Trophoblast cell (in vitro differentiated cells and primary cell): ENCODE results near the gene TBCB.

Source experiments
- DNase-seq, 2 donors: peaks; one replicate each; pipeline ENCODE4 v3.0.0-alpha.2; 2016
- H2AFZ ChIP-seq: 2 replicates; pipeline ENCODE4 v1.6.1; 2013; ENCODE audit warnings: low read length, moderate library complexity, mild to moderate bottlenecking; ENCODE audit not compliant: insufficient read depth, poor library complexity
- H2AK5ac ChIP-seq: 2 replicates; pipeline ENCODE4 v1.6.1; 2013; ENCODE audit warnings: mild to moderate bottlenecking, low read length
- H2BK120ac ChIP-seq: 2 replicates; pipeline ENCODE4 v1.6.1; 2013; ENCODE audit warnings: low read length, mild to moderate bottlenecking, moderate library complexity; ENCODE audit not compliant: insufficient read depth, poor library complexity
- H2BK12ac ChIP-seq: 2 replicates; pipeline ENCODE4 v1.6.1; 2013; ENCODE audit warnings: mild to moderate bottlenecking, low read length, moderate library complexity
- H2BK5ac ChIP-seq: 2 replicates; pipeline ENCODE4 v1.6.1; 2013; ENCODE audit warnings: low read length, low read depth, moderate library complexity, mild to moderate bottlenecking; ENCODE audit not compliant: poor library complexity
- H3K14ac ChIP-seq: 2 replicates; pipeline ENCODE4 v1.6.1; 2013; ENCODE audit warnings: mild to moderate bottlenecking, low read length
- H3K18ac ChIP-seq: 2 replicates; pipeline ENCODE4 v1.6.1; 2013; ENCODE audit warnings: mild to moderate bottlenecking, low read length
- H3K23ac ChIP-seq: 2 replicates; pipeline ENCODE4 v1.6.1; 2013; ENCODE audit warnings: low read length
- H3K27ac ChIP-seq: 2 replicates; pipeline ENCODE4 v1.5.1; 2013; ENCODE audit warnings: low read depth, mild to moderate bottlenecking, inconsistent platforms, low read length, moderate library complexity
- H3K27me3 ChIP-seq: 2 replicates; pipeline ENCODE4 v1.6.1; 2013; ENCODE audit warnings: inconsistent platforms, mild to moderate bottlenecking, low read length, moderate library complexity; ENCODE audit not compliant: insufficient read depth
- H3K36me3 ChIP-seq, 2 experiments: 1 replicate in 1 of 2; 2 replicates in 1 of 2; pipeline ENCODE4 v1.6.1; 2013; ENCODE audit warnings: low read length in 2 of 2, mild to moderate bottlenecking in 2 of 2, moderate library complexity in 1 of 2; ENCODE audit not compliant: insufficient read depth in 2 of 2, control insufficient read depth in 1 of 2
- H3K4ac ChIP-seq: 2 replicates; pipeline ENCODE4 v1.6.1; 2013; ENCODE audit warnings: low read depth, mild to moderate bottlenecking, low read length, moderate library complexity
- H3K4me1 ChIP-seq, 2 experiments: 1 replicate in 1 of 2; 2 replicates in 1 of 2; pipeline ENCODE4 v1.6.1; 2013; ENCODE audit warnings: low read length in 2 of 2, mild to moderate bottlenecking in 2 of 2, moderate library complexity in 1 of 2; ENCODE audit not compliant: insufficient read depth in 2 of 2, control insufficient read depth in 1 of 2
- H3K4me2 ChIP-seq: 2 replicates; pipeline ENCODE4 v1.6.1; 2013; ENCODE audit warnings: inconsistent platforms, mild to moderate bottlenecking, low read length, moderate library complexity
- H3K4me3 ChIP-seq: 2 replicates; pipeline ENCODE4 v1.5.1; 2013; ENCODE audit warnings: mild to moderate bottlenecking, low read depth, low read length, inconsistent platforms
- H3K79me1 ChIP-seq: one replicate; pipeline ENCODE4 v1.6.1; 2013; ENCODE audit warnings: low read length
- H3K79me2 ChIP-seq: 2 replicates; pipeline ENCODE4 v1.6.1; 2013; ENCODE audit warnings: low read length, mild to moderate bottlenecking; ENCODE audit not compliant: control insufficient read depth, insufficient read depth, poor library complexity
- H3K9ac ChIP-seq: 2 replicates; pipeline ENCODE4 v1.6.1; 2013; ENCODE audit warnings: mild to moderate bottlenecking, low read length
- H3K9me3 ChIP-seq: 2 replicates; pipeline ENCODE4 v1.6.1; 2013; ENCODE audit warnings: low read depth, mild to moderate bottlenecking, control low read depth, inconsistent platforms, low read length; ENCODE audit not compliant: insufficient read depth
- H4K12ac ChIP-seq: 2 replicates; pipeline ENCODE4 v1.6.1; 2013; ENCODE audit warnings: low read depth, mild to moderate bottlenecking, low read length, moderate library complexity
- H4K8ac ChIP-seq: 2 replicates; pipeline ENCODE4 v1.6.1; 2013; ENCODE audit warnings: low read depth, mild to moderate bottlenecking, low read length, moderate library complexity
- H4K91ac ChIP-seq: one replicate; pipeline ENCODE4 v1.6.1; 2013; ENCODE audit warnings: low read depth, mild to moderate bottlenecking, low read length, moderate library complexity
- WGBS: extraction: QIAGEN DNeasy Blood & Tissue Kit; methylation state at CpG from one replicate; pipeline ENCODE4 v1.1.7; 2013; ENCODE audit warnings: missing lambda C conversion rate; ENCODE audit not compliant: insufficient read length, insufficient coverage; ENCODE audit errors: extremely low coverage; 5-methylcytosine and 5-hydroxymethylcytosine counted together

The TBCB gene

DNA sequence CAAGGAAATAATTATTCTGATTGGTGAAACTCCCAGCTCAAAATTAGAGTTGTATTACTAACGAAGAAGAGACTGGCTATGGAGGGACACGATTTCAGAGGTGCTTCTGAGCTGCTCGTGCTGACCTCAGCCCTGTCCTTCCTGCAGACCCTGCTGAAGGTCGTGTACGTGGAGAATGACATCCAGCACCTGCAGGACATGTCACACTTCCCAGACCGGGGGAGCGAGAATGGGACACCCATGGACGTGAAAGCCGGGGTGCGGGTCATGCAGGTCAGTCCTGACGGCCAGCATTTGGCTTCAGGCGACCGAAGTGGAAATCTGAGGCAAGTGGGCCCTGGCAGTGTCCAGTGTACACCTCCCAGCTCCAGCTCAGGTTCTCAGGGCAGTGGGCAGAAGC is 32.4 kb upstream of the TBCB start:
- no peak overlapping the region for H4K91ac ChIP-seq
- H3K27ac ChIP-seq: no peak overlapping the region
- H2BK5ac ChIP-seq: no peak overlapping the region
- no peak overlapping the region for H2AK5ac ChIP-seq
- H3K79me2 ChIP-seq: no peaks in the 10 kb centered on the region
- no peak overlapping the region for H3K4me2 ChIP-seq
- H3K4me3 ChIP-seq: no peak overlapping the region
- no peaks in the 10 kb centered on the region for H3K4me1 ChIP-seq
- no peak overlapping the region for H3K14ac ChIP-seq
- no peak overlapping the region for H4K8ac ChIP-seq
- H4K12ac ChIP-seq: no peak overlapping the region
- no CpG with 5 or more reads among the region's 13 CpGs for WGBS
- no peak overlapping the region for H2BK12ac ChIP-seq
- no peaks in the 10 kb centered on the region for H3K9me3 ChIP-seq
- no peaks in the 10 kb centered on the region for H3K27me3 ChIP-seq
- no peaks in the 10 kb centered on the region for H3K79me1 ChIP-seq
- H3K4ac ChIP-seq: no peak overlapping the region
- no peak overlapping the region for H3K9ac ChIP-seq
- peaks cover 42 to 53% of the 10 kb centered on the region in 2 experiments for H3K36me3 ChIP-seq
- no peak overlapping the region for H2BK120ac ChIP-seq
- no peak overlapping the region for H3K18ac ChIP-seq
- no peak for DNase-seq
- H3K23ac ChIP-seq: no peak overlapping the region
- H2AFZ ChIP-seq: no peak overlapping the region

DNA sequence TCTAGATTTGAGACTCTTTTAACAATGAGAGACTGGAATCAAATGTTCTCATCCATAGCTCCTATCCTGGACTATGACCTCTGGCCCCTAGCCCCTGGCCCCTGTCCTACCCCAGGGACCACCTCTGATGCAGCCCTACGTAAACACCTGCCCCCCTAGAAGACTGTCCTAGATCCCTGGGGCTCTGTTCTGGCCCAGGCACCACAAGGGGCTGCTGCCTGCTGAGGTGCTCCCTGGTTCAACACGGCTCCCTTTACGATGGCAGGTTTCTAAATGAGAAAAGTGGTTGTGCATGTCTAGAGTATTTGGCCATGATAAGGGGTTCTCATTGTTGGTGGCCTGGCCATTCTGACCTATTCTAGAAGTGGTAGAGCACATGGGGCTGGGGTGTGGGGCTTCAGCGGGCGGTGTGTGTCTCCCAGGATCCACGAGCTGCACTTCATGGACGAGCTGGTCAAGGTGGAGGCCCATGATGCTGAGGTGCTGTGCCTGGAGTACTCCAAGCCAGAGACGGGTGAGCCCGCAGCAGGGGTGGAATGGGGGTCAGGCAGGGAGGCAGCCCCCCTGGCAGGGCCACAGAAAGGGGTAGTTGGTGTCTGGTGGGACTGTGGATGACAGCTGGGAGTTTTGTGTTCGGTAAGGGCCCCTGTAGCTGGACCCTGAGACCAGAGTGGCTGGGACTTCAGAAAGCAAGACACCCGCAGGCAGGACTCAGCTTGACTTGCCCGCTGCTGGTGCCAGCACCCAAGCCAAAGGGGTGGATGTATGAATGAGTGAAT is 30.8 kb upstream of the TBCB start:
- H3K14ac ChIP-seq: no peak overlapping the region
- H3K79me1 ChIP-seq: no peaks in the 10 kb centered on the region
- H3K27ac ChIP-seq: no peak overlapping the region

GRCh38 chr19:36086326-36086725 is 28.9 kb upstream of the TBCB start:
- no peak overlapping the region for H3K4me2 ChIP-seq
- H3K23ac ChIP-seq: no peak overlapping the region
- no peak overlapping the region for H4K91ac ChIP-seq
- H4K12ac ChIP-seq: no peak overlapping the region
- no peak overlapping the region for H2BK120ac ChIP-seq
- no peak overlapping the region for H3K14ac ChIP-seq
- H3K79me2 ChIP-seq: no peaks in the 10 kb centered on the region
- H2BK12ac ChIP-seq: no peak overlapping the region
- DNase-seq: no peak
- H2AK5ac ChIP-seq: no peak overlapping the region
- H3K4me1 ChIP-seq: no peaks in the 10 kb centered on the region
- H3K4me3 ChIP-seq: no peak overlapping the region
- no peak overlapping the region for H2BK5ac ChIP-seq
- no peak overlapping the region for H3K9ac ChIP-seq
- no peaks in the 10 kb centered on the region for H3K27me3 ChIP-seq
- H3K79me1 ChIP-seq: no peaks in the 10 kb centered on the region
- H3K36me3 ChIP-seq: peaks cover 67 to 75% of the 10 kb centered on the region in 2 experiments
- no peak overlapping the region for H3K18ac ChIP-seq
- no peak overlapping the region for H4K8ac ChIP-seq
- no peak overlapping the region for H2AFZ ChIP-seq
- H3K4ac ChIP-seq: no peak overlapping the region
- H3K9me3 ChIP-seq: peaks cover 3% of the 10 kb centered on the region
- H3K27ac ChIP-seq: no peak overlapping the region
- WGBS: no CpG with 5 or more reads among the region's 9 CpGs

More for the DNA sequence above, 30.8 kb upstream of the TBCB start:
- H3K23ac ChIP-seq: no peak overlapping the region
- H3K4me3 ChIP-seq: no peak overlapping the region
- H3K4me1 ChIP-seq: no peaks in the 10 kb centered on the region
- peaks cover 50 to 61% of the 10 kb centered on the region in 2 experiments for H3K36me3 ChIP-seq
- H2AK5ac ChIP-seq: no peak overlapping the region
- H3K9me3 ChIP-seq: no peaks in the 10 kb centered on the region
- no peak overlapping the region for H2BK120ac ChIP-seq
- H3K4ac ChIP-seq: no peak overlapping the region
- H2BK5ac ChIP-seq: no peak overlapping the region
- H3K18ac ChIP-seq: no peak overlapping the region
- no CpG with 5 or more reads among the region's 12 CpGs for WGBS
- no peak for DNase-seq
- H2AFZ ChIP-seq: no peak overlapping the region
- no peak overlapping the region for H4K91ac ChIP-seq
- no peak overlapping the region for H4K8ac ChIP-seq
- no peak overlapping the region for H4K12ac ChIP-seq
- H3K79me2 ChIP-seq: no peaks in the 10 kb centered on the region
- H3K4me2 ChIP-seq: no peak overlapping the region
- H3K27me3 ChIP-seq: no peaks in the 10 kb centered on the region
- no peak overlapping the region for H3K9ac ChIP-seq
- no peak overlapping the region for H2BK12ac ChIP-seq

DNA sequence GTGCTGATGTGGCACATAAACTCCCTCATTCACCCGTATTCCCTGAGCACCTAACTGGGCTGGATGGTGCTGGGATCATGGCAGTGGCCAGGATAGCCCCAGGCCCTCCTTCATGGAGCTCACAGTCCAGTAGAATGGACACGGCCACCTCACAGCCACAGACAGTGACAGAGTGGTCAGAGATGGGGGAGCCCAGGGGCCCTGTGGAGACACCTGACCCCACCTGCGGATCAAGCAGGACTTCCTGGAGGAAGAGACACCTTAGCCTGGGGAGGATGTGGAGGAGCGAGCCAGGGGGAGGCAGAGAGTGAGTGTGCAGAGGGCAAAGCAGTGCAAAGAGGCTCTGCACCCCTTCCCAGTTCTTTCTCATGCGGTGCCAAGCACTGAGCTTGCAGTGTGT is 25.4 kb upstream of the TBCB start:
- Histone ChIP-seq H3K9ac (no peak overlapping the region), H3K79me1 (no peaks in the 10 kb centered on the region), H3K4me1 (no peaks in the 10 kb centered on the region), H3K14ac (no peak overlapping the region), H3K23ac (no peak overlapping the region), H2BK12ac (no peak overlapping the region), H4K8ac (no peak overlapping the region), H3K4me2 (no peak overlapping the region), H3K27ac (no peak overlapping the region), H2AFZ (no peak overlapping the region), H3K27me3 (no peaks in the 10 kb centered on the region), H3K18ac (no peak overlapping the region), H2BK5ac (no peak overlapping the region), H3K79me2 (no peaks in the 10 kb centered on the region), H4K91ac (no peak overlapping the region), H3K9me3 (peaks cover 3% of the 10 kb centered on the region), H4K12ac (no peak overlapping the region), H3K36me3 (peaks cover 60 to 66% of the 10 kb centered on the region in 2 experiments), H3K4ac (no peak overlapping the region), H3K4me3 (no peak overlapping the region), H2BK120ac (no peak overlapping the region), H2AK5ac (no peak overlapping the region)
- peak; percentile 16 to 43 for DNase-seq
- no CpG with 5 or more reads among the region's 5 CpGs for WGBS
